ENCODE results near the gene AXIN2.

DNA sequence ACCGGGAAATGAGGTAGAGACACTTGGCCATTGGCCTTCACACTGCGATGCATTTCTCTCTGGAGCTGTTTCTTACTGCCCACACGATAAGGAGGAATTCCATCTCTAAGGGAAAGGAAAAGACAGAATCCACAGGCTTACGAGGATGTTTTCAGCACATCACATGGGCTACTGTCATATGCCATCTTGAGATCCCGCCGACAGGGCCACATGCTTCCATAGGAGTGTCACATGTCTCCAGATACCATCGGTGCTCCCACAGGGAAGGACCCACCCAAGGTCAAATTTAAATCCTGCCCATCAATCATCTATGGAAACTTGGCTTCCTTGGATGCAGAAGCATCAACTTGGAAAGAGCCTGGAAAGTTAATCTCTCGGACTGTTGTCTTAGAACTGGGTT lies 20.0 kb downstream of the AXIN2 start:
- TF ChIP-seq POLR2A (IDR thresholded peaks at IDR 0.05) (no peak), CTCF (IDR thresholded peaks at IDR 0.05) (no peak)

Measured in thyroid gland (tissue), 4 donors.